Ishikawa (cell line): ENCODE results near the gene ATP8A2.
A peak's percentile ranks its signal among the peaks of the same experiment; 100 is the strongest.

Experiments
- CEBPB ChIP-seq: IDR thresholded peaks from 2 replicates; pipeline ENCODE4 v1.6.1; 2012
- CREB1 ChIP-seq: IDR thresholded peaks from 2 replicates; pipeline ENCODE4 v1.6.1; 2012; ENCODE audit warnings: low read depth
- EGR1 ChIP-seq: IDR thresholded peaks from 2 replicates; pipeline ENCODE4 v1.6.1; 2012
- EP300 ChIP-seq: IDR thresholded peaks from 2 replicates; pipeline ENCODE4 v1.6.1; 2012; ENCODE audit warnings: borderline replicate concordance
- FOXM1 ChIP-seq: IDR thresholded peaks from 2 replicates; pipeline ENCODE4 v1.6.1; 2012; ENCODE audit warnings: low read depth, borderline replicate concordance
- MAX ChIP-seq: IDR thresholded peaks from 2 replicates; pipeline ENCODE4 v1.6.1; 2012
- NFIC ChIP-seq: IDR thresholded peaks from 2 replicates; pipeline ENCODE4 v1.6.1; 2012
- RAD21 ChIP-seq: IDR thresholded peaks from 2 replicates; pipeline ENCODE4 v1.6.1; 2012; ENCODE audit warnings: low read depth
- REST ChIP-seq: IDR thresholded peaks from 2 replicates; pipeline ENCODE4 v1.6.1; 2012; ENCODE audit warnings: low read depth, mild to moderate bottlenecking
- TAF1 ChIP-seq: IDR thresholded peaks from 2 replicates; pipeline ENCODE4 v1.6.1; 2012; ENCODE audit warnings: low read depth, mild to moderate bottlenecking
- TCF12 ChIP-seq: IDR thresholded peaks from 2 replicates; pipeline ENCODE4 v1.6.1; 2012; ENCODE audit warnings: low read depth
- TEAD4 ChIP-seq: IDR thresholded peaks from 2 replicates; pipeline ENCODE4 v1.6.1; 2012
- USF1 ChIP-seq: IDR thresholded peaks from 2 replicates; pipeline ENCODE4 v1.6.1; 2012
- YY1 ChIP-seq: IDR thresholded peaks from 2 replicates; pipeline ENCODE4 v1.6.1; 2012; ENCODE audit warnings: low read depth
- ZBTB7A ChIP-seq: IDR thresholded peaks from 2 replicates; pipeline ENCODE4 v1.6.1; 2012; ENCODE audit warnings: low read depth

Gene ATP8A2

GRCh38 chr13:25579221-25579620, 207.4 kb downstream of the ATP8A2 start:
- TF ChIP-seq TEAD4 (no peak), CREB1 (no peak), USF1 (no peak), FOXM1 (no peak), ZBTB7A (no peak), EGR1 (no peak), TAF1 (no peak), REST (no peak), YY1 (no peak), NFIC (no peak), TCF12 (no peak)

GRCh38 chr13:25581351-25581750, 209.6 kb downstream of the ATP8A2 start:
- TF ChIP-seq CREB1 (no peak), RAD21 (no peak), EGR1 (no peak), YY1 (no peak), FOXM1 (no peak)

- TF ChIP-seq TEAD4: no peak
- no peak for TF ChIP-seq CEBPB
- no peak for TF ChIP-seq TAF1
- TF ChIP-seq EGR1: no peak
- TF ChIP-seq RAD21: no peak
- no peak for TF ChIP-seq MAX
- TF ChIP-seq TCF12: no peak
- no peak for TF ChIP-seq NFIC
- TF ChIP-seq YY1: no peak
- no peak for TF ChIP-seq USF1
- TF ChIP-seq EP300: no peak
- no peak for TF ChIP-seq FOXM1
- TF ChIP-seq ZBTB7A: no peak
Observed at GRCh38 chr13:25584087-25584486, 212.3 kb downstream of the ATP8A2 start.

GRCh38 chr13:25585000-25585399, 213.2 kb downstream of the ATP8A2 start:
- TF ChIP-seq RAD21 (no peak), NFIC (peak; percentile 42; the same call in 1 of the 2 replicates)

GRCh38 chr13:25587326-25587980, 215.7 kb downstream of the ATP8A2 start:
- TF ChIP-seq REST (no peak), EP300 (no peak), TAF1 (no peak), NFIC (no peak), MAX (no peak), TEAD4 (no peak), YY1 (no peak), CREB1 (no peak)

- TF ChIP-seq RAD21 (no peak), EP300 (no peak), ZBTB7A (no peak), NFIC (no peak), CREB1 (no peak), FOXM1 (no peak), CEBPB (no peak), REST (no peak), TAF1 (no peak)
Observed at GRCh38 chr13:25588336-25589060, 216.7 kb downstream of the ATP8A2 start.
